HG03064 (cell line): ENCODE measurements around the gene MAN2A2.
"Not testable (repeated sequence)": the region's sequence is repeated elsewhere in the genome, so short reads cannot be mapped to it uniquely, and the experiment has no call there.

Source experiments
- ATAC-seq: cut with Tn5 transposase; IDR thresholded peaks from one replicate; pipeline ENCODE4 v1.9.1; 2021; ENCODE audit warnings: low read depth; ENCODE audit not compliant: unreplicated experiment

Gene MAN2A2

DNA sequence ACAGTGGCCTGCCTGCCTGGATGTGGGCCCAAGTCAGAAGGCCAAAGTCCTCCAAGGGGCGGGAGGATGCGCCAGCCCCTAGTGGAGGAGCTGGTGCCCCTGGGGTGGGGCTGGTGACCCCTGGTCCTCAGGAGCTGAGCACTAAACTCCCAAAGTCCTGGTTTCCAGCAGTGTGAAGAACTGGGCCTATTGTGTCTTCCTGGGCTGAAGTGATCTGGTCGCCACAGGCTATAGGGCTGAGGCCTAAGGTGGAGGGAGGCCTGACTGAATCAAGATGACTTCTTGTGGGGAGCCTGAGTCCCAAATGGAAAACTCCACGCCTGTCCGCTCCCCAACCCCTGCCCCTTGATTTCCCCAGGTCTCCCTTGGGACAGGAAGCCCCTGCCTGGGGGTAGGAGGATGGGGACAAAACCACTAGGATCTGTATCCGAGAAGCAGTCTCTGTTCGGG, 19.6 kb upstream of the MAN2A2 start:
- ATAC-seq: no peak

DNA sequence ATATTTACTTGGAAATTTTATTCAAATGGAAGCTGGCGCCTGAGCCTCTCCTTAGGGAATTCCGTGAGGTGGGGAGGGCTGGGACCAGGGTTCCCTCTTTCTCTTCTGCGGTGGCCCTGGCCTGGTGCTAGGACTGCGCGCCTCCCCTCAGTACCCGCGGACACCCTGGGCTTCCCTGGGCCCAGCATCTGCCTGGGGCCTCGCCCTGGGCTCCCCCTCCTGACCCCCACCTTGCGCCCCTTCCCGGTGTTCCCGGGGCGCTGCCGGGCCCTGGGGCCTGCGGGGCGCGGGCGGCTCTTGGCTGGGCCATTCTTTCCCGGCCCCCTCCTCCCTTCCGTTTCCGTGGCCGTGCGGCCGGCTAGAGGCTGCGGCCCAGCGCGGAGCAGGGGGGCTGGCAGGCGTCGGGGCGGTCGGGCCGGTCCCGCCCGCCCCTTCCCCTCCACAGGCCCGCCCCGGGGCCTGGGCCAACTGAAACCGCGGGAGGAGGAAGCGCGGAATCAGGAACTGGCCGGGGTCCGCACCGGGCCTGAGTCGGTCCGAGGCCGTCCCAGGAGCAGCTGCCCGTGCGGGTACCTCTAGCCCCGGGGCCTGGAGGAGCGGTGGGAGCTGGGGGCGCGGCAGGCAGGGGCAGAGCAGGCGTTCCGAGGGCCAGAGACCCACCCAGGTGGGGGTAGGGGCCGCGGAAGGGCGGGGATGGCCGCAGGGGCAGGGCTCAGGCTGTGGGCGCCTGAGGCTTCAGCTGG, 19.0 kb upstream of the MAN2A2 start, which contains the start of gene FES:
Gene FES (plus strand): TSS at position 529 of the 743 bp plus-strand sequence. CDS start 542 bp downstream, outside the sequence.
- ATAC-seq: no peak

DNA sequence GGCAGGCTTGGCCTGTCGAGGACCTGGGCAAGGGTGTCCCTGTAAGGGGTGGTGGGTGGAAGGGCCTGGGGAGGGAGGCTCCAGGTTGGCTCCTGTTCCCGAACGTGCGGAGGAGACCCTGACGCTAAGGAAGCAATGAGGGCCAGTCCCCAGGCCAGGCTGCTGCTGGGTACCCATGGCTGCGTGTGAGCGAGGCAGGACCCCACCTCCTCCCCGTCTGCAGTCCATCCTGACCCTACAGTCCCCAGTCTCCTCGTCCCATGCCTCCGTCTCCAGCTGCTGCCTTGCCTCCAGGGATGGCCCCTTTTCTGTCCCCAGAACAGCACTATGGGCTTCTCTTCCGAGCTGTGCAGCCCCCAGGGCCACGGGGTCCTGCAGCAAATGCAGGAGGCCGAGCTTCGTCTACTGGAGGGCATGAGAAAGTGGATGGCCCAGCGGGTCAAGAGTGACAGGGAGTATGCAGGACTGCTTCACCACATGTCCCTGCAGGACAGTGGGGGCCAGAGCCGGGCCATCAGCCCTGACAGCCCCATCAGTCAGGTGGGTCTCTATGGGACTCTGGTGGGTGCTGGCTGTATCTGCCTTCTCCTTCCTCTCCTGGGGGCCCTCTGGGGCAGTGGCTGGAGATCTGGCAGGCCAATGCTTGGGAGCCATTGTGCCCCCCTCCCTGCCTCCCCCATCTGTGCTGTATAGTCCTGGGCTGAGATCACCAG, 18.2 kb upstream of the MAN2A2 start:
- ATAC-seq: no peak

DNA sequence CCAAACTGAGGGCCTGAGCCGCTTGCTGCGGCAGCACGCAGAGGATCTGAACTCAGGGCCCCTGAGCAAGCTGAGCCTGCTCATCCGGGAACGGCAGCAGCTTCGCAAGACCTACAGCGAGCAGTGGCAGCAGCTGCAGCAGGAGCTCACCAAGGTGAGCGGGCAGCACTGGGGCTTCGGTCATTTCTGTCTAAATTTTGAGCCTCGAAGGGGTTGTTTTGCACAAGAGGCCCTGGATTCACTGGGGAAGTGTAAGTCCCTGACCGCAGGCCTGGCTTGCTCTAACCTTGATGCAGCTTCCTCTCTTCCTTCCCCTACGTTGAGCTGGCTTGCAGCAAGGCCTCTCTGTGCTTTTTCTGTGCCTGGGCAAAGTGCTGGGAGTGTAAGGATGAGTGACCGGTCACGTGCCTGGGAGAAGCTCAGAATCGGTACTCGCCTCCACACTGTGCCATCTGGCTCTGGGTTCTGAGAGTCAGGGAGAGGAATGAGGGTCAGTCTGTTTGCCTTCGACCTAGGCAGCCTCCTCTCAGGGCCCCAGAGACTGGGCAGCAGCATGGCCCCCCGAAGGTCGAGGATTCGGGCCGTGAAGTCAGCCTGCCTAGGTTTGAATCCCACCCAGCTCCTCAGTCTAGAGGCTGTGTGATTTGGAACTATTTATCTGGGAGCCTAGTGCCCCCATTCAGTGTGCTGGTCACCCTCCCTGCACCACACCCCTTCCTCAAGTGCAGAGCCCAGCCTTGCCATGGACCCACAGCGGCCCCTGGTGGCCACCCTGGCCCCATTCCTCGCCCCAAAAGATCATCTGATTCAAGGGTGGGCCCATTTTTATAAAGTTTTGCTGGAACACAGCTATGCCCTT, 17.4 kb upstream of the MAN2A2 start:
- ATAC-seq: no peak

DNA sequence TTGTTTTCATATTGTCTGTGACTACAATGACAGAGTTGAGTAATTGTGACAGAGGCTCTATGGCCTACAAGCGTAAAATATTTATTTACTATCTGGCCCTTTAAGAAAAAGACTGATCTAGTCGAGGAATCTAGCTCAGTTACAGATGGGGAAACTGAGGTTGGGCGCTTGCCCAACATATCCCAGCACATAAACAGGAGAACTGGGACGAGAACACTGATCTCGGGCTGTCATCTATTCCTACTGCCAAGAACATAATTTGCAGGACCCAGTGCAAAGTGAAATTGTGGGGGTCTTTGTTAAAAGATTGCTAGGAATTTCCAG, 16.8 kb upstream of the MAN2A2 start:
- no peak for ATAC-seq

DNA sequence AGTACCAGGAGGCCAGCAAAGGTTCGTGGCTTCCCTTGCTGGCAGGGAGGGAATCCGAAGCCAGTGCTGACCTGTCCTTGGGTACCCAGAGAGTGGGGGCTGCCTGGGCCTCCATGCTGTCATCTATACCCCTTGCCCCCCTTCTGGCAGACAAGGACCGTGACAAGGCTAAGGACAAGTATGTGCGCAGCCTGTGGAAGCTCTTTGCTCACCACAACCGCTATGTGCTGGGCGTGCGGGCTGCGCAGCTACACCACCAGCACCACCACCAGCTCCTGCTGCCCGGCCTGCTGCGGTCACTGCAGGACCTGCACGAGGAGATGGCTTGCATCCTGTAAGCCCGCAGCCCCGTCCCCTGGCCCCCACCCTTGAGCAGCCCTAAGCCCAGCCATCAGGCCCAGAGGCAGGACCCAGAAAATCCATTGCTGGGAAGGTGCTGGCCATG, 16.0 kb upstream of the MAN2A2 start:
- no peak for ATAC-seq

DNA sequence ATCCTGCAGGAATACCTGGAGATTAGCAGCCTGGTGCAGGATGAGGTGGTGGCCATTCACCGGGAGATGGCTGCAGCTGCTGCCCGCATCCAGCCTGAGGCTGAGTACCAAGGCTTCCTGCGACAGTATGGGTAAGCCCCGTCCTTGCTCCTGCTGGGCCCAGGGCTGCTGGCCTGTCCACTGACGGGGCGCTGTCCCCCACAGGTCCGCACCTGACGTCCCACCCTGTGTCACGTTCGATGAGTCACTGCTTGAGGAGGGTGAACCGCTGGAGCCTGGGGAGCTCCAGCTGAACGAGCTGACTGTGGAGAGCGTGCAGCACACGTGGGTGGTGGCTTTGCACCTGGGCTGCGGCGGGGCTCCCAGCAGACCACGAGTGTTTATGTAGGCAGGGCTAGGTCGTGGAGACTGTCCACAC, 13.8 kb upstream of the MAN2A2 start:
- no peak for ATAC-seq

DNA sequence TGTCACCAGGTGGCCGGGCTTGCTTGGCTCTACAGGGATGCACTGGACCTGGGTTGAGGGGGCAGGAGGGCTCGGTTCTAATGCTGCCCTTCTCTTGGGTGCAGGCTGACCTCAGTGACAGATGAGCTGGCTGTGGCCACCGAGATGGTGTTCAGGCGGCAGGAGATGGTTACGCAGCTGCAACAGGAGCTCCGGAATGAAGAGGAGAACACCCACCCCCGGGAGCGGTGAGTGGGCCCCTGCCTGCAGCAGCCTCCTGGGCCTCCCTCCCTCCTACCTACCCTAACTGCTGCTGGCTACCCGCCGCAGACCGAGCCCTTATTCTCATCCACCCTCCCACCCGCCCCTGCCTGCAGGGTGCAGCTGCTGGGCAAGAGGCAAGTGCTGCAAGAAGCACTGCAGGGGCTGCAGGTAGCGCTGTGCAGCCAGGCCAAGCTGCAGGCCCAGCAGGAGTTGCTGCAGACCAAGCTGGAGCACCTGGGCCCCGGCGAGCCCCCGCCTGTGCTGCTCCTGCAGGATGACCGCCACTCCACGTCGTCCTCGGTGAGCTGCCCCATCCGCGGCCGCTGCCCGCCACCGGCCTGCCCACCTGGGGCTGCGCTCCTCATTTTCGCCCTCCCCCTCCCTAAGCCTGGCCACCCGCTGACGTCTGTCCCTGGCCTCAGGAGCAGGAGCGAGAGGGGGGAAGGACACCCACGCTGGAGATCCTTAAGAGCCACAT, 13.2 kb upstream of the MAN2A2 start:
- no peak for ATAC-seq

DNA sequence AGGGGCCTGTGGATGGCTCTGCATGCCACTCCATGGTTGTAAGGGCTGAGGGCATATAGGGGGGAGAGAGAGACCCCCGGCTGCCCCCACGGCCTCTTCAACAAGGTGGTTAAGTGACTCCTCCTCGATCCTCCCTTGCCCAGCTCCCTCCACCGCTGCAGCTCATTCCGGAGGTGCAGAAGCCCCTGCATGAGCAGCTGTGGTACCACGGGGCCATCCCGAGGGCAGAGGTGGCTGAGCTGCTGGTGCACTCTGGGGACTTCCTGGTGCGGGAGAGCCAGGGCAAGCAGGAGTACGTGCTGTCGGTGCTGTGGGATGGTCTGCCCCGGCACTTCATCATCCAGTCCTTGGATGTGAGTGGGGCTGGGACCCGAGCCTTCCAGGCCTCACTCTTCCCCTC, 12.3 kb upstream of the MAN2A2 start:
- ATAC-seq: no peak

DNA sequence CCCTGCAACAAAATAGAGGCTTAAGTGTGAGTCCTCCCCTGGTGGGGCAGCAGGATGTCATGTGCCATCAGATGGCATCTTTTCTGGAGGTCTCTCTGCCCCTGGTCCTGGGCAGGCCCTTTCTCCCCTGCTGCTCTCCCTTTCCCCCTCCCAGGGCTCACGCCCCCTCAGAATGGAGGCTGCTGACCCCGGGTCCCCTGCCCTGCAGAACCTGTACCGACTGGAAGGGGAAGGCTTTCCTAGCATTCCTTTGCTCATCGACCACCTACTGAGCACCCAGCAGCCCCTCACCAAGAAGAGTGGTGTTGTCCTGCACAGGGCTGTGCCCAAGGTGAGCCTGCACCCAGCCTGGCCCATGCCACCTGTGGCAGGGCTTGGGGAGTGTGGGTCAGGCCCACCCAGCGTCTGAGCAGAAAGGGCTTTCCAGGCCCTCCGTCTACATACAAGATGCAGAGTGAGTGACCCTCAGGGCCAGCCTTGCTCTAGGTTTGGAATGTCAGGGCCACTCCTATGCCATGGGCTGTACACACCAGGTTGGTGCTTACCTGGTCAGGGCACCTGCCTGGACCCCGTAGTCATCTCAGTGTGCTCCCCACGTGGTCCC, 11.7 kb upstream of the MAN2A2 start:
- ATAC-seq: no peak

DNA sequence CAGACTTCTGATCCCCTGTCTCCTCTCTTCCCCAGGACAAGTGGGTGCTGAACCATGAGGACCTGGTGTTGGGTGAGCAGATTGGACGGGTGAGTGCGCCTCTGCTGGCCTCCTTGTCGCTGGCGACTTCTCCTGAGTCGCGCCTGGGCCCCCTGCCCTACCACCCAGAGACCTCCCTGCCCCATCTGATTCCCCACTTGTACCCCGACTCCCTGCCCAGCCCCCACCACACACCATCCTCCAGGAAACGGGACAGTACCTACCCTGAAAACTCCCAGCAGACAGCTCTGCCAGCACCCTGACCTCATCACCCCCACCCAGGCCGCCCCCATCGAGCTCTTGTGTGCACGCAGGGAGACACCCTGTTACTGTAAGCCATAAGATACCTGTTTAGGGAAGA, 11.1 kb upstream of the MAN2A2 start:
- no peak for ATAC-seq

DNA sequence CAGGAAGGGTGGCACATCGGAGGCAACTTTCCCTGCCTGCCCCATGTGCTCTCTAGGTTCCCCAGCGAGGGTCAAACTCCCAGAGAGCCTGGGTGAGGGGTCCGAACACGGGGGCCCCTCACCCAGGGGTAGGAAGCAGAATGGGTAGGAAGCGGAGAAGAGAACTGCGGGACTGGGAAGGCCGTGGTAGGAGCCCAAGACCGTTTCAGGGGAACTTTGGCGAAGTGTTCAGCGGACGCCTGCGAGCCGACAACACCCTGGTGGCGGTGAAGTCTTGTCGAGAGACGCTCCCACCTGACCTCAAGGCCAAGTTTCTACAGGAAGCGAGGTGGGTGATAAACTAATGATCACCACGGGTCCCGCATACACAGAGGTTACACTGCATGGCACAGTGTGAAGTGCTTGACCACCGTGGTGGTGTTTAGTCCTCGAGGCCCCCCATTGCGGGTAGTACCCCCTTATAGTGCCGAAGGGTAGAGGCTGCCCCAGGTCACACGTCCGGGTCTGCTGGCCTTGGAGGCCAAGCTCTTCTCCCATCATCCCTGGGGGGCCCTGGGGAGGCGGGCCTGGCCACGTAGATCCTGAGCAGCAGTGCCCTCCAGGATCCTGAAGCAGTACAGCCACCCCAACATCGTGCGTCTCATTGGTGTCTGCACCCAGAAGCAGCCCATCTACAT, 10.5 kb upstream of the MAN2A2 start:
- ATAC-seq: no peak

DNA sequence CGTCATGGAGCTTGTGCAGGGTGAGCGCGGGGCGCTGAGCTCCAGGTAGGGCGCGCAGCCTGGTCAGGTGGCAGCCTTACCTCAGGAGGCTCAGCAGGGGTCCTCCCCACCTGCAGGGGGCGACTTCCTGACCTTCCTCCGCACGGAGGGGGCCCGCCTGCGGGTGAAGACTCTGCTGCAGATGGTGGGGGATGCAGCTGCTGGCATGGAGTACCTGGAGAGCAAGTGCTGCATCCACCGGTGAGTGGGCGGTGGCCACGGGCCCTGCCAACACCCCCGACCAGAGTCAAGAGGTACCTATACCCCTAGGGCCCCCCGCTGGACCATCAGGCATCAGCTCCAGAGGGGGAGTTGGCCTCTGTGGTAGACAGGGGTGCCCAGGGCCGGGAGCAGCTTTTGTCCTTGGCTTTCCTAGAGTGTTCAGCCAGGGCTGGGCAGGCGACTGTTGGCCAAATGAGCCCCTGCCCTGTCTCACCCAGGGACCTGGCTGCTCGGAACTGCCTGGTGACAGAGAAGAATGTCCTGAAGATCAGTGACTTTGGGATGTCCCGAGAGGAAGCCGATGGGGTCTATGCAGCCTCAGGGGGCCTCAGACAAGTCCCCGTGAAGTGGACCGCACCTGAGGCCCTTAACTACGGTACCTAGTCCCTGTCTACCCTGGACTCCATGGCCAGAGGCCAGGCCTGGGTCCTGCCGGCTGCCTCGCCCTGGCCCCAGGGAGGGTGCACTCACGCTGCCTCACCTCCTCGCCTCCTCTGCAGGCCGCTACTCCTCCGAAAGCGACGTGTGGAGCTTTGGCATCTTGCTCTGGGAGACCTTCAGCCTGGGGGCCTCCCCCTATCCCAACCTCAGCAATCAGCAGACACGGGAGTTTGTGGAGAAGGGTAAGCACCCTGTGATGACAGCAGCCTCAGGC, 9.7 kb upstream of the MAN2A2 start:
- no peak for ATAC-seq

DNA sequence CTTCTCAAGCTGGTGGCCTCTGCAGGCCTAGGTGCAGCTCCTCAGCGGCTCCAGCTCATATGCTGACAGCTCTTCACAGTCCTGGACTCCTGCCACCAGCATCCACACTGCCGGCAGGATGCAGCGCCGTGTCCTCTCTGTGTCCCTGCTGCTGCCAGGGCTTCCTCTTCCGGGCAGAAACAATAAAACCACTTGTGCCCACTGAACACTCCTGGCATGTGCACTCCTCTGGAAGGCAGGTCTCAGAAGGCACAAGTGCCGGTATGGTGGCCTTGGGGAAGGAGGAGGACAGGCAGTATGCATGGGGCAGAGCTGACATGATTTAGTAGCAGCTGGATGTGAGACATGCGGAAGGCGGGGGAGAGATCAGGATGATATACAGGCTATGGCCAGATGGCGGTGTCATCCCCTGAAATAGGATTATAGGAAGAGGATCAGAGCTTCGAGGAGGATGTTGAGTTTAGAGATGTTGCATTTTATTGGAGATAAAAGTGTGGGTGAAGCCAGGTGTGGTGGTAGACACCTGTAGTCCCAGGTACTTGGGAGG, 7.5 kb upstream of the MAN2A2 start:
- ATAC-seq: no peak

DNA sequence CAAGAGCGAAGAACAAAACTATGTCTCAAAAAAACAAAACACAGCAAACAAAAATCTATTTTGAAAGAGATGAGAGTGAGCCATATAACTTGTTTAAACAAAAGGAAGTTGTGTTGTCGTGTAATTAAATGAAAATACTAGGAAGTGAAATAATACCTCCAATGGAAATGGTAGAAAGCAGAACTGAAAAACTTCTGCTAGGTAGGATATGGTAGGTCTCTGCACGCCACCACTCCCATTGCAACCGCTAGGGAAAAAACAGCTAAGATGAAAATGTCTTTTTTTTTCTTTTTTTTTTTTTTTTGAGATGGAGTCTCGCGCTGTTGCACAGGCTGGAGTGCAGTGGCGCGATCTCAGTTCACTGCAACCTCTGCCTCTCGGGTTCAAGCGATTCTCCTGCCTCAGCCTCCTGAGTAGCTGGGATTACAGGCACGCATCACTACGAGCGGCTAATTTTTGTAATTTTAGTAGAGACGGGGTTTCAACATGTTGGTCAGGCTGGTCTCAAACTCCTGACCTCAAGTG, 5.9 kb upstream of the MAN2A2 start:
- ATAC-seq: not testable (repeated sequence)

DNA sequence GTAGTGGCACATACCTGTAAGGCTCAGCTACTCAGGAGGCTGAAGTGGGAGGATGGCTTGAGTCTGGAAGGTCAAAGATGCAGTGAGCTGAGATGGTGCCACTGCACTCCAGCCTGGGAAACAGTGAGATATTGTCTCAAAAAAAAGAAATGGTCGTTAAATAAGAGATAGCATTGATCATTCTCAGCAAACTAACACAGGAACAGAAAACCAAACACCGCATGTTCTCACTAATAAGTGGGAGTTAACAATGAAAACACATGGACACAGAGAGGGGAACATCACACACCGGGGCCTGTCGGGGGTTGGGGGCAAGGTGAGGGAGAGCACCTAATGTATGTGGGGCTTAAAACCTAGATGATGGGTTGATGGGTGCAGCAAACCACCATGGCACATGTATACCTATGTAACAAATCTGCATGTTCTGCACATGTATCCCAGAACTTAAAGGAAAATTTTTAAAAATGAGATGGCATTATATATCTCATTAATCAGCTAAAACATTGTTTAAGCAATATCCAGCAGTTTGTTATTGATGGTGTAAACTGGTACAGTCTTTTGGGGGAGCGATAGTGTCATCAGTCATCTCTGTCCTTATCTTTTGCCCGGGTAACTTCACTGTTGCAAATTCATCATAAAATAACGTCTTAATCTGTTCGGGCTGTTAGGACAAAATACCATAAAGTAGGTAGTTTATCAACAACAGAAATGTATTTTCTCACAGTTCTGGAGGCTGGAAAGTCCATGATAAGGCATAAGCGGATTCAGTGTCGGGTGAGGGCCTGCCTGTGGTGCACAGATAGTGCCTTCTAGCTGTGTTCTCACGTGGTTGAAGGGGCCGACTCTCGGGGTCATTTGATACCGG, 1.7 kb upstream of the MAN2A2 start:
- no peak for ATAC-seq
